Measurements from ENCODE around the gene TVP23A.

TVP23A gene

GRCh38 chr16:10812312-10813098 lies 6.1 kb downstream of the TVP23A start:
- no peak overlapping the region for H3K27ac ChIP-seq
- TF ChIP-seq CTCF (IDR thresholded peaks at IDR 0.05) (no peak), ZFX (IDR thresholded peaks at IDR 0.05; ENCODE audit: borderline replicate concordance) (no peak)

- H3K27ac ChIP-seq: no peak overlapping the region
- TF ChIP-seq ZFX (IDR thresholded peaks at IDR 0.05; ENCODE audit: borderline replicate concordance) (no peak), CTCF (IDR thresholded peaks at IDR 0.05) (no peak)
Measured at GRCh38 chr16:10809706-10810105, 8.9 kb downstream of the TVP23A start.

GRCh38 chr16:10808850-10809249 lies 9.7 kb downstream of the TVP23A start:
- H3K27ac ChIP-seq: no peak overlapping the region
- no peak for TF ChIP-seq CTCF (IDR thresholded peaks at IDR 0.05)
- no peak for TF ChIP-seq ZFX (IDR thresholded peaks at IDR 0.05; ENCODE audit: borderline replicate concordance)

- H3K27ac ChIP-seq: no peak overlapping the region
- no peak for TF ChIP-seq CTCF (IDR thresholded peaks at IDR 0.05)
- TF ChIP-seq ZFX (IDR thresholded peaks at IDR 0.05; ENCODE audit: borderline replicate concordance): no peak
Measured at GRCh38 chr16:10808218-10808617, 10.4 kb downstream of the TVP23A start.

- TF ChIP-seq CTCF (IDR thresholded peaks at IDR 0.05) (no peak), ZFX (IDR thresholded peaks at IDR 0.05; ENCODE audit: borderline replicate concordance) (no peak)
- H3K27ac ChIP-seq: no peak overlapping the region
Measured at GRCh38 chr16:10806698-10807097, 11.9 kb downstream of the TVP23A start.

- TF ChIP-seq ZFX (IDR thresholded peaks at IDR 0.05; ENCODE audit: borderline replicate concordance) (no peak), CTCF (IDR thresholded peaks at IDR 0.05) (no peak)
- no peak overlapping the region for H3K27ac ChIP-seq
Measured at GRCh38 chr16:10805334-10805733, 13.3 kb downstream of the TVP23A start.

GRCh38 chr16:10799736-10800135 lies 18.9 kb downstream of the TVP23A start:
- no peak for TF ChIP-seq CTCF (IDR thresholded peaks at IDR 0.05)
- no peak for TF ChIP-seq ZFX (IDR thresholded peaks at IDR 0.05; ENCODE audit: borderline replicate concordance)
- no peak overlapping the region for H3K27ac ChIP-seq
